K562 (cell line): Measurements from ENCODE around the gene ARL5C. TPM values are rescaled to one million over a fixed set of nuclear protein-coding genes. Genes with fewer than 3 reads are reported as not detected.

Experiments
- ATAC-seq: fragments of 200-7000 bp; cut with Tn5 transposase; 3 replicates; pipeline ENCODE4 v1.9.1; 2020; ENCODE audit warnings: moderate library complexity
- BruUV-seq: library from RNA; stranded (reverse); fragments of 400-500 nt; replicated peaks from 2 replicates; lab custom pipeline; 2021; lab: Mats Ljungman, UMichigan
- CTCF ChIA-PET: fragments of 300-600 bp; formaldehyde crosslinking; extraction: SDS; loops from one replicate; lab custom pipeline; 2021; ENCODE audit warnings: low intra/inter-chr PET ratio; lab: Yijun Ruan, JAX
- POLR2A ChIA-PET: fragments of 300-600, 350-650 bp; sonication (Branson Sonifier 250); formaldehyde crosslinking; extraction: SDS; loops from one replicate; lab custom pipeline; 2021; ENCODE audit warnings: antibody characterized with exemption, inconsistent platforms; lab: Yijun Ruan, JAX
- DNase-seq, 4 experiments: peaks; one replicate each; pipeline versions ENCODE4 v3.0.0 to v3.0.0-alpha.2; 2011 to 2018; ENCODE audit warnings: low spot score in 3 of 4, mixed read lengths in 3 of 4; ENCODE audit errors: extremely low read depth in 1 of 4
- FAIRE-seq: peaks from 2 replicates; lab custom pipeline; 2011; peaks lifted over from hg19 to GRCh38; lab: Jason Lieb, UNC
- H2AFZ ChIP-seq: 2 replicates; pipeline ENCODE4 v1.6.0; 2011; ENCODE audit warnings: low read depth, low read length, control low read depth, inconsistent platforms
- H3K27ac ChIP-seq: fragments of 200-600 bp; 3 replicates; pipeline ENCODE4 v1.8.0; 2011; ENCODE audit warnings: low read depth, mild to moderate bottlenecking, control low read depth, inconsistent platforms, low read length, moderate library complexity, mixed read lengths; ENCODE audit errors: extremely low read depth
- H3K27me3 ChIP-seq, 2 experiments: fragments of 300-600 bp in 1 of 2; 2 replicates in 1 of 2; 3 replicates in 1 of 2; pipeline versions ENCODE4 v1.6.0 to v1.8.0; 2011; ENCODE audit warnings: inconsistent platforms in 2 of 2, low read length in 2 of 2, mild to moderate bottlenecking in 1 of 2, mixed read lengths in 1 of 2, moderate library complexity in 1 of 2; ENCODE audit not compliant: control insufficient read depth in 2 of 2, insufficient read depth in 2 of 2
- H3K36me3 ChIP-seq: fragments of 300-600 bp; 3 replicates; pipeline ENCODE4 v1.8.0; 2011; ENCODE audit warnings: mild to moderate bottlenecking, low read length, inconsistent platforms; ENCODE audit not compliant: control insufficient read depth, insufficient read depth
- H3K4me1 ChIP-seq, 2 experiments: fragments of 200-600 bp in 1 of 2; replicated peaks in 1 of 2; 2 replicates in 1 of 2; 3 replicates in 1 of 2; pipeline versions ENCODE4 v1.5.1 to v1.8.0; 2011; ENCODE audit warnings: inconsistent platforms in 2 of 2, low read length in 2 of 2, mild to moderate bottlenecking in 1 of 2, mixed read lengths in 1 of 2, moderate library complexity in 1 of 2; ENCODE audit not compliant: control insufficient read depth in 2 of 2, insufficient read depth in 2 of 2
- H3K4me2 ChIP-seq: 2 replicates; pipeline ENCODE4 v1.6.1; 2011; ENCODE audit warnings: low read length, control low read depth, inconsistent platforms, mixed read lengths; ENCODE audit not compliant: insufficient read depth
- H3K4me3 ChIP-seq: fragments of 200-600 bp; sonication (generic), shearing (Covaris generic); 2 replicates; pipeline ENCODE4 v1.5.1; 2016; ENCODE audit warnings: control low read depth, inconsistent platforms
- H3K79me2 ChIP-seq: fragments of 200-600 bp; 3 replicates; pipeline ENCODE4 v1.8.0; 2011; ENCODE audit warnings: low read length, inconsistent platforms; ENCODE audit not compliant: control insufficient read depth, insufficient read depth
- H3K9ac ChIP-seq, 2 experiments: 2 replicates each; pipeline versions ENCODE4 v1.6.0 to v1.6.1; 2011; ENCODE audit warnings: low read depth in 2 of 2, low read length in 2 of 2, control low read depth in 1 of 2, inconsistent platforms in 1 of 2, mild to moderate bottlenecking in 1 of 2, mixed read lengths in 1 of 2; ENCODE audit not compliant: insufficient read depth in 1 of 2
- H3K9me1 ChIP-seq: one replicate; pipeline ENCODE4 v1.6.0; 2011; ENCODE audit warnings: inconsistent platforms, mild to moderate bottlenecking, low read length, moderate library complexity; ENCODE audit not compliant: control insufficient read depth, insufficient read depth
- H3K9me3 ChIP-seq: replicated peaks from 2 replicates; pipeline ENCODE4 v1.5.1; 2011; ENCODE audit warnings: low read depth, low read length, inconsistent platforms; ENCODE audit not compliant: control insufficient read depth, insufficient read depth
- H4K20me1 ChIP-seq: replicated peaks from 2 replicates; pipeline ENCODE4 v1.6.1; 2011; ENCODE audit warnings: low read length, inconsistent platforms, mixed read lengths; ENCODE audit not compliant: control insufficient read depth, insufficient read depth
- BCL6 ChIP-seq: fragments of 250-450 bp; sonication (Bioruptor Pico); IDR thresholded peaks from 2 replicates; pipeline ENCODE4 v1.4.0; 2020
- HDAC1 ChIP-seq, 2 experiments: fragments of 450-650 bp; IDR thresholded peaks; 2 replicates each; pipeline ENCODE4 v1.6.1; 2016 to 2017; ENCODE audit warnings: inconsistent platforms in 1 of 2, mild to moderate bottlenecking in 1 of 2, moderate library complexity in 1 of 2
- HDAC3 ChIP-seq: fragments of 450-650 bp; IDR thresholded peaks from 2 replicates; pipeline ENCODE4 v1.6.1; 2018; ENCODE audit warnings: borderline replicate concordance, mild to moderate bottlenecking, moderate library complexity; ENCODE audit not compliant: partially characterized antibody
- HNRNPUL1 ChIP-seq: fragments of 200-400 bp; formaldehyde crosslinking; IDR thresholded peaks from 2 replicates; pipeline ENCODE4 v1.6.1; 2017; ENCODE audit warnings: low read length
- PRMT5 ChIP-seq: sonication (generic); formaldehyde crosslinking; IDR thresholded peaks from 2 replicates; pipeline ENCODE4 v1.5.0; 2020; ENCODE audit warnings: missing genetic modification reagents
- STAT5A ChIP-seq: IDR thresholded peaks from 2 replicates; pipeline ENCODE4 v1.6.1; 2012; ENCODE audit warnings: low read length, inconsistent platforms, borderline replicate concordance
- ZBED1 ChIP-seq: IDR thresholded peaks from 2 replicates; pipeline ENCODE4 v1.6.1; 2014
- ZNF431 ChIP-seq: sonication (generic); formaldehyde crosslinking; IDR thresholded peaks from 2 replicates; pipeline ENCODE4 v1.8.0; 2022; ENCODE audit warnings: mild to moderate bottlenecking, missing genetic modification reagents
- ZNF696 ChIP-seq: fragments of 250-450 bp; sonication (Bioruptor Pico); conservative IDR thresholded peaks from 2 replicates; pipeline ENCODE4 v1.4.0; 2020; ENCODE audit warnings: mild to moderate bottlenecking, moderate library complexity
- WGBS: fragments of 100-300 bp; shearing (Covaris generic); methylation state at CpG from one replicate; pipeline ENCODE4 v1.1.6; 2016; ENCODE audit warnings: low coverage, mixed read lengths; ENCODE audit not compliant: insufficient coverage; ENCODE audit errors: missing lambda C conversion rate; 5-methylcytosine and 5-hydroxymethylcytosine counted together
- in situ Hi-C: fragments of 300-500 bp; cut with MboI; formaldehyde crosslinking; loops from 4 replicates; pipeline ENCODE4 v1.15.0; 2018; ENCODE audit warnings: inconsistent platforms, mixed read lengths
- intact Hi-C: fragments of 100-400 bp; cut with micrococcal nuclease; formaldehyde crosslinking; loops from 2 replicates; pipeline ENCODE4 v1.14.2; 2022
- polyA plus RNA-seq, 8 experiments: library from polyadenylated mRNA; depleted of rRNA in 4 of 8; stranded (reverse) in 5 of 8; unstranded in 3 of 8; fragments of >200 nt; fragmentation: Nextera tagmentation in 2 of 8; fragmentation: Illumina TruSeq in 1 of 8; extraction: Ambion mirVana in 2 of 8; extraction: Trizol in 1 of 8; gene quantifications; 2 replicates each; pipeline versions ENCODE4 v1.2.1 to v1.2.3, GENCODE V29; 2011 to 2014; ENCODE audit warnings: inconsistent platforms in 1 of 8, missing spikeins in 1 of 8
- total RNA-seq, 7 experiments: library from RNA; depleted of rRNA in 6 of 7; stranded (reverse); fragments of >200 nt in 6 of 7; fragmentation: Illumina TruSeq in 2 of 7; extraction: Trizol in 2 of 7; gene quantifications; 2 replicates each; pipeline versions ENCODE4 v1.2.1 to v1.2.3, GENCODE V29; 2011 to 2021; ENCODE audit warnings: low replicate concordance in 1 of 7
- TF ChIP-seq, protein P1 (sequence below): fragments of 450-650 bp; formaldehyde crosslinking; conservative IDR thresholded peaks from 2 replicates; pipeline ENCODE4 v1.4.0; 2022; ENCODE audit warnings: mild to moderate bottlenecking, missing genetic modification characterization

The ARL5C gene
- total and polyA plus RNA-seq, 9 of the 15 experiments (the other 6 are each of a cell fraction or from before 2014, with no cell fraction given), result not detected

DNA sequence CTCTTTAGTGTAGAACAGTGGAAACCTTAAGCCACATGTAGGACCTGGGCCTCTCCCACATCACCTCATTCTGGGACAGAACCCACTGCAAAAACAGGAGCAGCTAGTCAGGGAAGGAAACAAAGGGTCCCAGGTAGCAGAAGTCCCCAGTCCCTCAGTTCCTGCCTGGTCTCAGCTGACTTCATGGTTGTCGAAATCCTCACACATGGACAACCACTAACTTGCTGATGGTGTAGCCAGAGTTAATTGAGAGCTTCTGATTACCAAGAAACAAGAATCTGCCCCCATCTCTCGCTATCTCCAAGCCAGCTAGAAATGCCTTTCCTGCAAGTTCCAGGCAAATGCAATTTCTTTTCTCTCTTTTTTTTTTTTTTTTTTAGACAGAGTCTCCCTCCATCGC, 3.6 kb upstream of the ARL5C start:
- Histone ChIP-seq H3K9me1 (no peaks in the 10 kb centered on the region), H3K79me2 (no peaks in the 10 kb centered on the region), H3K27me3 (no peaks in the 10 kb centered on the region), H4K20me1 (peaks cover 3% of the 10 kb centered on the region), H3K36me3 (no peaks in the 10 kb centered on the region), H3K4me1 (peaks cover 5 to 26% of the 10 kb centered on the region in 2 experiments; a peak in 3 of 5 replicates), H3K9me3 (no peaks in the 10 kb centered on the region), H3K27ac (no peak overlapping the region), H3K9ac (no peak overlapping the region), H3K4me3 (no peak overlapping the region), H3K4me2 (no peak overlapping the region), H2AFZ (no peak overlapping the region)
- ATAC-seq, result no peak
- ChIA-PET POLR2A (interaction anchor here (0.7 to 1.1 kb wide), 3 partner anchors 46 to 419 kb away, joined by 3 to 5 read pairs (median 3); no protein-coding TSS in a partner anchor), CTCF (no interaction called here)
- in situ Hi-C loops (no loop called here), intact Hi-C loops (no loop called here)
- no peak for DNase-seq
- FAIRE-seq, result no peak
- WGBS, result 8% methylated on average over 3 of the region's 3 CpGs
- BruUV-seq, result no TSS peak
- TF ChIP-seq STAT5A (no peak), HNRNPUL1 (no peak), PRMT5 (CRISPR knock-in tag) (no peak), ZBED1 (no peak), ZNF431 (no peak), HDAC1 (IDR thresholded peaks at IDR 0.05) (no peak), HDAC3 (no peak), BCL6 (CRISPR knock-in tag) (no peak), ZNF696 (CRISPR knock-in tag) (no peak)
- TF ChIP-seq, protein P1, sequence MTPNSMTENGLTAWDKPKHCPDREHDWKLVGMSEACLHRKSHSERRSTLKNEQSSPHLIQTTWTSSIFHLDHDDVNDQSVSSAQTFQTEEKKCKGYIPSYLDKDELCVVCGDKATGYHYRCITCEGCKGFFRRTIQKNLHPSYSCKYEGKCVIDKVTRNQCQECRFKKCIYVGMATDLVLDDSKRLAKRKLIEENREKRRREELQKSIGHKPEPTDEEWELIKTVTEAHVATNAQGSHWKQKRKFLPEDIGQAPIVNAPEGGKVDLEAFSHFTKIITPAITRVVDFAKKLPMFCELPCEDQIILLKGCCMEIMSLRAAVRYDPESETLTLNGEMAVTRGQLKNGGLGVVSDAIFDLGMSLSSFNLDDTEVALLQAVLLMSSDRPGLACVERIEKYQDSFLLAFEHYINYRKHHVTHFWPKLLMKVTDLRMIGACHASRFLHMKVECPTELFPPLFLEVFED, result no peak
